GM12878 (cell line): Measurements from ENCODE around the gene ZNF878. TPM values are rescaled to one million over a fixed set of nuclear protein-coding genes. Genes with fewer than 3 reads are reported as not detected.

Experiments
- ATAC-seq: fragments of 200-7000 bp; cut with Tn5 transposase; 3 replicates; pipeline ENCODE4 v1.9.1; 2020; ENCODE audit warnings: mild to moderate bottlenecking, moderate library complexity
- BruUV-seq: library from RNA; stranded (reverse); fragments of 400-500 nt; replicated peaks from 2 replicates; lab custom pipeline; 2021; lab: Mats Ljungman, UMichigan
- CTCF ChIA-PET: fragments of 300-600 bp; sonication (Branson Sonifier 250); formaldehyde crosslinking; extraction: SDS; loops from one replicate; lab custom pipeline; 2021; ENCODE audit warnings: inconsistent platforms; lab: Yijun Ruan, JAX
- POLR2A ChIA-PET: fragments of 350-600 bp; formaldehyde crosslinking; extraction: SDS; loops from one replicate; lab custom pipeline; 2021; ENCODE audit warnings: inconsistent platforms; lab: Charles Lee
- RAD21 ChIA-PET: fragments of 300-600 bp; sonication (Branson Sonifier 250); formaldehyde crosslinking; loops from one replicate; lab custom pipeline; 2023; ENCODE audit warnings: antibody characterized with exemption; ENCODE audit not compliant: unreplicated experiment; lab: Charles Lee
- SMC1A ChIA-PET: fragments of 300-600 bp; sonication (Branson Sonifier 250); formaldehyde crosslinking; loops from one replicate; lab custom pipeline; 2023; ENCODE audit not compliant: unreplicated experiment, uncharacterized antibody; lab: Charles Lee
- DNase-seq: peaks from one replicate; pipeline ENCODE4 v3.0.0-alpha.2; 2011; ENCODE audit warnings: low read depth, low spot score
- FAIRE-seq: peaks from 3 replicates; lab custom pipeline; 2011; peaks lifted over from hg19 to GRCh38; lab: Jason Lieb, UNC
- H2AFZ ChIP-seq: 2 replicates; pipeline ENCODE4 v1.6.0; 2011; ENCODE audit warnings: low read depth, low read length, control low read depth; ENCODE audit not compliant: control insufficient read depth
- H3K27ac ChIP-seq: 2 replicates; pipeline ENCODE4 v1.5.1; 2011; ENCODE audit warnings: control low read depth; ENCODE audit not compliant: control insufficient read depth, insufficient read depth
- H3K27me3 ChIP-seq, 2 experiments: replicated peaks in 1 of 2; 2 replicates each; pipeline versions ENCODE4 v1.6.0 to v1.6.1; 2011; ENCODE audit warnings: low read length in 1 of 2; ENCODE audit not compliant: control insufficient read depth in 2 of 2, insufficient read depth in 2 of 2
- H3K36me3 ChIP-seq, 2 experiments: 2 replicates each; pipeline ENCODE4 v1.5.1; 2011; ENCODE audit warnings: low read length in 1 of 2; ENCODE audit not compliant: control insufficient read depth in 2 of 2, insufficient read depth in 2 of 2
- H3K4me1 ChIP-seq: 2 replicates; pipeline ENCODE4 v1.6.1; 2011; ENCODE audit warnings: mild to moderate bottlenecking, low read length, moderate library complexity, mixed read lengths; ENCODE audit not compliant: control insufficient read depth, insufficient read depth
- H3K4me2 ChIP-seq: 2 replicates; pipeline ENCODE4 v1.6.0; 2011; ENCODE audit warnings: control low read depth; ENCODE audit not compliant: control insufficient read depth, insufficient read depth
- H3K4me3 ChIP-seq: fragments of 200-600 bp; sonication (generic); 2 replicates; pipeline ENCODE4 v1.5.1; 2016
- H3K79me2 ChIP-seq: 2 replicates; pipeline ENCODE4 v1.6.0; 2011; ENCODE audit warnings: low read length; ENCODE audit not compliant: control insufficient read depth, insufficient read depth
- H3K9ac ChIP-seq: 2 replicates; pipeline ENCODE4 v1.8.0; 2011; ENCODE audit warnings: low read length, control low read depth, mixed read lengths; ENCODE audit not compliant: control insufficient read depth, insufficient read depth
- H3K9me3 ChIP-seq: replicated peaks from 3 replicates; pipeline ENCODE4 v1.5.1; 2011; ENCODE audit warnings: mild to moderate bottlenecking, low read length; ENCODE audit not compliant: control insufficient read depth, insufficient read depth
- H4K20me1 ChIP-seq: 2 replicates; pipeline ENCODE4 v1.6.0; 2011; ENCODE audit not compliant: control insufficient read depth, insufficient read depth
- GATAD2B ChIP-seq: fragments of 450-650 bp; conservative IDR thresholded peaks from 2 replicates; pipeline ENCODE4 v1.6.1; 2017; ENCODE audit warnings: low read depth, mild to moderate bottlenecking, moderate library complexity
- HDAC6 ChIP-seq: fragments of 200-600 bp; sonication (generic); IDR thresholded peaks from one replicate; pipeline ENCODE4 v1.8.0; 2017; ENCODE audit warnings: antibody characterized with exemption; ENCODE audit not compliant: unreplicated experiment
- IKZF2 ChIP-seq, 2 experiments: fragments of 450-650 bp; IDR thresholded peaks; 2 replicates each; pipeline ENCODE4 v1.6.1; 2017; ENCODE audit warnings: mild to moderate bottlenecking in 2 of 2, moderate library complexity in 2 of 2
- KLF5 ChIP-seq: fragments of 450-650 bp; IDR thresholded peaks from 2 replicates; pipeline ENCODE4 v1.6.1; 2014; ENCODE audit warnings: mild to moderate bottlenecking; ENCODE audit not compliant: partially characterized antibody
- MEF2B ChIP-seq: fragments of 450-650 bp; IDR thresholded peaks from 2 replicates; pipeline ENCODE4 v1.6.1; 2018; ENCODE audit warnings: mild to moderate bottlenecking, moderate library complexity; ENCODE audit not compliant: partially characterized antibody, poor library complexity, severe bottlenecking
- MTA2 ChIP-seq: fragments of 450-650 bp; IDR thresholded peaks from 2 replicates; pipeline ENCODE4 v1.6.1; 2016; ENCODE audit warnings: low read depth, mild to moderate bottlenecking, moderate library complexity
- RELA ChIP-seq: fragments of 450-650 bp; IDR thresholded peaks from 2 replicates; pipeline ENCODE4 v1.8.0; 2014; ENCODE audit warnings: borderline replicate concordance; ENCODE audit not compliant: partially characterized antibody
- RELB ChIP-seq: fragments of 450-650 bp; IDR thresholded peaks from 2 replicates; pipeline ENCODE4 v1.6.1; 2017; ENCODE audit warnings: low read depth, mild to moderate bottlenecking, moderate library complexity
- RUNX3 ChIP-seq: IDR thresholded peaks from 2 replicates; pipeline ENCODE4 v1.6.1; 2012; ENCODE audit warnings: low read length, inconsistent platforms
- SKIL ChIP-seq: fragments of 450-650 bp; IDR thresholded peaks from 2 replicates; pipeline ENCODE4 v1.6.1; 2017; ENCODE audit warnings: mild to moderate bottlenecking, low read depth, inconsistent platforms; ENCODE audit not compliant: poor library complexity, severe bottlenecking
- SPI1 ChIP-seq: IDR thresholded peaks from 2 replicates; pipeline ENCODE4 v1.6.1; 2011; ENCODE audit warnings: low read depth, mild to moderate bottlenecking, low read length, moderate library complexity, borderline replicate concordance; ENCODE audit not compliant: insufficient read depth
- TBL1XR1 ChIP-seq: IDR thresholded peaks from 2 replicates; pipeline ENCODE4 v1.6.1; 2012; ENCODE audit warnings: low read depth, low read length, improper control_type of control experiment
- WGBS: methylation state at CpG from one replicate; pipeline ENCODE4 v1.1.6; 2016; ENCODE audit warnings: low lambda C conversion rate; ENCODE audit not compliant: insufficient replicate concordance, insufficient coverage; ENCODE audit errors: missing lambda C conversion rate; 5-methylcytosine and 5-hydroxymethylcytosine counted together
- in situ Hi-C: fragments of 300-500 bp; cut with MboI; formaldehyde crosslinking; loops from 9 replicates; pipeline ENCODE4 v1.14.3; 2018; ENCODE audit warnings: mixed read lengths
- intact Hi-C: fragments of 100-400 bp; cut with micrococcal nuclease; formaldehyde crosslinking; loops from one replicate; pipeline ENCODE4 v1.14.2; 2022; ENCODE audit not compliant: unreplicated experiment
- polyA plus RNA-seq, 11 experiments: library from polyadenylated mRNA; depleted of rRNA in 4 of 11; unstranded in 6 of 11; stranded (reverse) in 5 of 11; fragments of >200 nt; fragmentation: Nextera tagmentation in 4 of 11; fragmentation: Illumina TruSeq in 1 of 11; extraction: Ambion mirVana in 4 of 11; extraction: Trizol in 1 of 11; gene quantifications; 1 replicate in 1 of 11; 2 replicates in 10 of 11; pipeline versions ENCODE4 v1.2.1 to v1.2.3, GENCODE V29; 2011 to 2016; ENCODE audit warnings: inconsistent platforms in 2 of 11, missing spikeins in 2 of 11, low read depth in 1 of 11
- total RNA-seq, 4 experiments: library from RNA; depleted of rRNA in 3 of 4; stranded (reverse); fragments of >200 nt in 3 of 4; fragmentation: Illumina TruSeq in 1 of 4; extraction: Trizol in 1 of 4; gene quantifications; 2 replicates each; pipeline versions ENCODE4 v1.2.1 to v1.2.3, GENCODE V29; 2013 to 2021

The ZNF878 gene
- total and polyA plus RNA-seq, 10 of the 15 experiments (the other 5 are each of a cell fraction or from before 2014, with no cell fraction given) = 0.24 to 1.3 (median 0.71) TPM

DNA sequence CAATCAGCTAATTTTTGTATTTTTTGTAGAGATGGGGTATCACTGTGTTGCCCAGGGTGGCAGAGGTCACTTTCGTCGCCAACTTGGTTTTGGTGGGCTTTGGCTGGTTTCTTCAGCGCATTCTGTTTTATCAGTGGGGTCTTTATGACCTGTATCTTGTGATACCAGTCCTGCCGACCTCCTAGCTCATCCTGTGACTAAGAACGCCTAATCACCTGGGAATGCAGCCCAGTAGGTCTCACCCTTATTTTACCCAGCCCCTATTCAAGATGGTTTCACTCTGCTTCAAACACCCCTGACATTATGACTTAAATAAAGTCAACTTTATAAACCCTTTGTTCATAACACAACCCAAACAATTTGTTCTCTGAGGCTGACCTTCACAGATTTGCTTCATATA, 3.0 kb upstream of the ZNF878 start (continued):
- TF ChIP-seq RELA = no peak

DNA sequence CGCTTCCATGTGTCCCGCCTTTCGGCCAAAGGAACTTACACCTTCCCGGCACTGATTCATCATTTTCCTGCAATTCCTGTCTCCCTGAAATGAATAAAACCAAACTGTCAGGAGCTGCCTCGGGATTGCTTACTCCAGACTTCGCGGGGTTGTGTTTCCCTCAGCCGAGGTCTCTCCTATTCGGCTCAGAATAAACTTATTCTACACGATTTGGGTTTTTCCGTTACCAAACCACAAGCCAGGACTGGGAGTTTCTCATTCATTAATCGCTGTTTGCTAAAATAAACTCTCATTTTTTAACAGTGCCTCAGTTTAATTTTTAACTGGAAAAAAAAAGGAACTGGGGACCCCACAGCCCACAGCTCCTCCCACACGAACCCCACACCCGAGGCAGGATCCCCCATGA, 667 bp downstream of the ZNF878 start:
- peak overlapping the region; percentile 92 for H3K4me2 ChIP-seq
- ChIA-PET POLR2A (interaction anchor here (0.8 to 1.7 kb wide), 4 partner anchors 59 to 127 kb away, joined by 3 to 5 read pairs (median 4); partner anchors contain the start of gene ZNF700), CTCF (interaction anchor here (0.6 to 7.3 kb wide), 10 partner anchors 9 to 489 kb away, joined by 3 to 44 read pairs (median 6); partner anchors contain the start of genes ZNF20, ZNF700 and ZNF763), SMC1A (interaction anchor here (0.8 to 1.9 kb wide), 8 partner anchors 10 to 255 kb away, joined by 3 to 8 read pairs (median 3); partner anchors contain the start of genes ZNF700 and ZNF763), RAD21 (interaction anchor here (1.1 to 3.8 kb wide), 8 partner anchors 52 to 255 kb away, joined by 5 to 22 read pairs (median 8); partner anchors contain the start of genes ZNF20, ZNF700 and ZNF763)
- in situ Hi-C loops (no loop called here), intact Hi-C loops (loop anchor here (2.0 to 5.0 kb wide), 3 partner anchors 50 to 130 kb away; no protein-coding TSS in a partner anchor)
- WGBS = 8% methylated on average over 14 of the region's 14 CpGs
- no TSS peak for BruUV-seq
- H2AFZ ChIP-seq = peak overlapping the region; percentile 97
- peak; percentile 44 for ATAC-seq
- TF ChIP-seq MEF2B (peak; percentile 14), TBL1XR1 (peak; percentile 1; the same call in 1 of the 2 replicates), SKIL (peak; percentile 25), RELA (no peak), HDAC6 (no peak), GATAD2B (no peak), KLF5 (no peak), IKZF2 (IDR thresholded peaks at IDR 0.05) (peak; percentile 10 to 37; a peak in 3 of 4 replicates), RELB (peak; percentile 44; the same call in 1 of the 2 replicates), RUNX3 (peak; percentile 64), SPI1 (peak; percentile 63; the same call in 1 of the 2 replicates), MTA2 (peak; percentile 58)
- no peaks in the 10 kb centered on the region for H3K36me3 ChIP-seq
- H3K9me3 ChIP-seq = peaks cover 2% of the 10 kb centered on the region; the same call in 2 of the 3 replicates
- H3K4me1 ChIP-seq = no peaks in the 10 kb centered on the region
- H4K20me1 ChIP-seq = no peaks in the 10 kb centered on the region
- no peak for FAIRE-seq
- DNase-seq = no peak
- H3K27me3 ChIP-seq = no peaks in the 10 kb centered on the region
- H3K9ac ChIP-seq = peak overlapping the region; percentile 81
- peak overlapping the region; percentile 86 for H3K4me3 ChIP-seq
- H3K27ac ChIP-seq = peak overlapping the region; percentile 67
- H3K79me2 ChIP-seq = peaks cover 1% of the 10 kb centered on the region; the same call in 1 of the 2 replicates
